Glomerular visceral epithelial cell (primary cell): Measurements from ENCODE around the gene MYL11.
A peak's percentile ranks its signal among the peaks of the same experiment; 100 is the strongest.

Source experiments
- DNase-seq: peaks from one replicate; pipeline ENCODE4 v3.0.0-alpha.2; 2016; ENCODE audit errors: extremely low spot score

Gene MYL11

GRCh38 chr16:30354423-30355143, 20.0 kb upstream of the MYL11 start:
- no peak for DNase-seq

- DNase-seq: peak; percentile 99
These were observed 19.3 kb upstream of the MYL11 start, which contains the start of gene CD2BP2 for GRCh38 chr16:30355144-30355953. Gene CD2BP2 (minus strand): TSS chr16:30355308. CDS start chr16:30354681, 627 bp downstream.

GRCh38 chr16:30355954-30356308, 18.7 kb upstream of the MYL11 start:
- no peak for DNase-seq

- peak; percentile 37 for DNase-seq
These were observed 18.1 kb upstream of the MYL11 start for GRCh38 chr16:30356401-30357084.

- DNase-seq: no peak
These were observed 17.4 kb upstream of the MYL11 start for GRCh38 chr16:30357085-30357714.

GRCh38 chr16:30357715-30358576, 16.7 kb upstream of the MYL11 start:
- no peak for DNase-seq

- DNase-seq: no peak
These were observed 16.0 kb upstream of the MYL11 start for GRCh38 chr16:30358577-30358936.

- no peak for DNase-seq
These were observed 15.4 kb upstream of the MYL11 start for GRCh38 chr16:30358990-30359870.

GRCh38 chr16:30359871-30360170, 14.8 kb upstream of the MYL11 start:
- DNase-seq: no peak

- no peak for DNase-seq
These were observed 13.4 kb upstream of the MYL11 start for GRCh38 chr16:30361180-30361579.

- no peak for DNase-seq
These were observed 9.4 kb upstream of the MYL11 start for GRCh38 chr16:30365200-30365599.

- DNase-seq: no peak
These were observed 8.1 kb upstream of the MYL11 start for GRCh38 chr16:30366511-30366910.

GRCh38 chr16:30367349-30368009, 7.1 kb upstream of the MYL11 start:
- no peak for DNase-seq

GRCh38 chr16:30368122-30368791, 6.3 kb upstream of the MYL11 start:
- DNase-seq: peak; percentile 59

- no peak for DNase-seq
These were observed 5.9 kb upstream of the MYL11 start for GRCh38 chr16:30368792-30369090.

GRCh38 chr16:30369091-30369937, 5.3 kb upstream of the MYL11 start:
- no peak for DNase-seq

- DNase-seq: no peak
These were observed 4.6 kb upstream of the MYL11 start for GRCh38 chr16:30369938-30370455.
